DMS53 treated with DMSO at 0.1 percent for 48 hours (cell line): ENCODE measurements around the gene ARHGEF25.
"Not testable (repeated sequence)": the region's sequence is repeated elsewhere in the genome, so short reads cannot be mapped to it uniquely, and the experiment has no call there.

Experiments
- DNase-seq: peaks from one replicate; lab custom pipeline; 2025; ENCODE audit not compliant: unreplicated experiment; lab: John Stamatoyannopoulos, UW

The ARHGEF25 gene

DNA sequence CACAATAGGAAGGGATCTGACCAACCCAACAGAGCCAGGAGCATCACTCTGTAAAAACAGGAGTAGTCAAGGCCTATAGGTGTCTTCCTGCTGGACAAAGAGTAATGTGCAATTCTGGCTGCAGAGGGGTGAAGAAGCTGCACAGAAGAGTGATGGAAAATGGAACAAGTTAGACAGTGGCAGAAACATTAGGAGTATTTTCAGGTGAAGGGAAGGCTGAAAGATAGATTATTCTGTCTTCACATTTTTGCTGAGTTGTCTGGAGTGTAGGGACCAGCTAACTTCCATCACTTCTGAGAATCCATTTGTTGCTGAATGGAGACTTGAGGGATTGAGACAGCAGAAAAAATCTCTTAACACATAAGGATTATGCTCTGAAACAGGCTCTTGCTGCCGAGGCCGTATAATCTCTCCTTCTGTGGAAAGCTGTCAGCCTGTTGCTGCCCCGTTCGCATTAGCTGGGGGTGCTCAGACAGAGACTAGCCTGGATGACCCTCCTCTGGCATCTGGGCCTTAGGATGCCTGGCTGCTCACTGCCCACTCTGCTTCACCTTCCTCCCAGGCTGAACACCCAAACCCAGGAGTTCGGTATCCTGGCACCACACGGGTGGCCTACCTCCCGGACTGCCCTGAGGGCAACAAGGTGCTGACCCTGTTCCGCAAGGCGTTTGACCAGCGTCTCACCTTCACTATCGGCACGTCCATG is 3.1 kb upstream of the ARHGEF25 start:
- no peak for DNase-seq

DNA sequence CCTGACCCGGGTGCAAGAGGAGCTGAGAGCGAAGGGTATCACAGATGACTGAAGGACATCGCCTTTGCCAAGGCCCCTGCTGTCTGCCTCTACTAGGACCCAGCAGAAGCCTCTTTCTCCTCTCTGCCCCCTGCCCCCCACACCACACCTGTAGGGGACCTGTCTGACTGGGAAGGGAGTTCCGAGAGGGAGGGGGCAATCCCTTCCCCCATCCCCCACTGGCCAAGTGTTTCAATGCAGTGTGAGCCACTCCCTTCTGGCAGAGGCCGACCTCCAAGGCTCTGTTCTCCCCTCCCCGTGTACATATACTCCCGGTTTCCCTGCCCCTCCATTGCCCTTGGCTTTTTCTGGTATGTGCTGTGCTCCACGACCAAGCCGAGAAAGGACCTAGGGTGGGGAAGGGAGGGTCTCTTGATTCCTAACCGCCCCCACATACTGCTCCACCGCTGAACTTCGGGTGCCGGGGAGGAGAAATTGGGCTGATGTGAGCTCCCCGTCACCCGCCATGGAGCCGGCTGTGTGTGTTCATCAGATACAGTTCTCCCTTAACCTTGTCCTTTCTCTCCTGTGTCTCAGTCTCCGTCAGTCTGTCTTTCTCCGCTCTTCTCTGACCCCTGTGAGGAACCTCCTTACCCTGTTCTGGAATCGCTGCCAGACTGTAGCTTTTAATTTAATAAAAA is 2.0 kb upstream of the ARHGEF25 start:
- DNase-seq: no peak

DNA sequence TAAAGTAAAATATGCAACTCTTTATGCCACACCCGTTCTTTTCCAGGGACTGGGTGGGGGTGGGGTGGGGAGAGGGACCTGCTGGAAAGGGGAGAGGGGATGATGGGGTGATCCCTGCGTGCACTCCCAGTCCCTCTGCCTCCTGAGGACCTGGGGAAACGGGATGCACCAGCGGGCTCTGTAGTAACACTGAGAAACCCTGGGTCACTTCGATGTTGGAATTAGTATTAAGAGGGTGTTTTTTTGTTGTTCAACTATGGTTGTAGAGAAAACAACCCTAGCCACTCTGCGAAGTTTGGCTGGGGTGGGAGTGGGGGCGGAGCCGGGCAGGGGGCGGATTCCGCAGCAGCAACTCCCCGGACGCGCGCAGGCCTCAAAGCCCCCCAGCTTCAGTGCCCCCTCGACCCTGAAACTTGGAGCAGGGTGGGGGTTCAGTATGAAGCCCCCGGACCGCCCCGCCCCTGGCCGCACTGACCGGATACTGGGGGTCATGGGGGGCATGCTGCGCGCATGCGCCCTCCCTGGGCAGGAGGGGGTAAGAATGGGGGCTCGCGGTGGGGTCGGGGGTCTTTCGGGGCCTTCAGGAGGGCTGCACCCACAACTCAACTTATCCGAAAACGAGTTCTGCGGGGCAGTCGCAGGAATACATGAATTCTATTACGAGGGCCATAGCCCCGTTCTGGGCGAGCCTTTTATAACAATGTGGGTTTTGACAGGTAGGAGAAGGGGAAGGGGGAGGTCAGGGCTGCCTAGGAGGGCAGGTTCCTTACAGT is 1.3 kb upstream of the ARHGEF25 start:
- no peak for DNase-seq

DNA sequence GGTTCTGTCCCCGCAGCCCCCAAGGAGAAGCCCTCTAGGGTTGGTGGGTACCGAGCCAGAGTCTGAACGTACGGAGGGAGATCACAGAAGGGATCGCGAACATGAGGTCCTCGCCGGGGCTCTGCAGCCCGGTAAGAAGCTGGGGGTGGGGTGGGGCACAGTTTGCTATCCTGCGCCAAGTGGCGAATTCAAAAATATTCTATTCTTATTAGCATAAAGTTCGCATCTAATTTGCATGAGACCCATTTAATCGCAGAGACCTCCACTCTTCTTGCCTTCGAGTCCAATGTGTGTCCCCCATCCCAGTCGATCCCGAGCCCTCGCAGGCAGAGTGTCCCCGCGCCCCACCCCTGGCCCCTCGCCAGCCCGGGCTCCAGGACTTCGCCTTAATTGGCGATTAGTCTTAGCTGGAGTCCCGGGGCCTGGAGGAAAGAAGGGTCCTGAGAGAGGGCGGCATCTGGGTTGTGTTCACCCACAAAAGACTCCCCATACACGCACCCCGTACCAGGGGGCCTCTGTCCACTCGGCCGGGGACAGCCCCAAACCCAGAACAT is 604 bp upstream of the ARHGEF25 start:
- no peak for DNase-seq

DNA sequence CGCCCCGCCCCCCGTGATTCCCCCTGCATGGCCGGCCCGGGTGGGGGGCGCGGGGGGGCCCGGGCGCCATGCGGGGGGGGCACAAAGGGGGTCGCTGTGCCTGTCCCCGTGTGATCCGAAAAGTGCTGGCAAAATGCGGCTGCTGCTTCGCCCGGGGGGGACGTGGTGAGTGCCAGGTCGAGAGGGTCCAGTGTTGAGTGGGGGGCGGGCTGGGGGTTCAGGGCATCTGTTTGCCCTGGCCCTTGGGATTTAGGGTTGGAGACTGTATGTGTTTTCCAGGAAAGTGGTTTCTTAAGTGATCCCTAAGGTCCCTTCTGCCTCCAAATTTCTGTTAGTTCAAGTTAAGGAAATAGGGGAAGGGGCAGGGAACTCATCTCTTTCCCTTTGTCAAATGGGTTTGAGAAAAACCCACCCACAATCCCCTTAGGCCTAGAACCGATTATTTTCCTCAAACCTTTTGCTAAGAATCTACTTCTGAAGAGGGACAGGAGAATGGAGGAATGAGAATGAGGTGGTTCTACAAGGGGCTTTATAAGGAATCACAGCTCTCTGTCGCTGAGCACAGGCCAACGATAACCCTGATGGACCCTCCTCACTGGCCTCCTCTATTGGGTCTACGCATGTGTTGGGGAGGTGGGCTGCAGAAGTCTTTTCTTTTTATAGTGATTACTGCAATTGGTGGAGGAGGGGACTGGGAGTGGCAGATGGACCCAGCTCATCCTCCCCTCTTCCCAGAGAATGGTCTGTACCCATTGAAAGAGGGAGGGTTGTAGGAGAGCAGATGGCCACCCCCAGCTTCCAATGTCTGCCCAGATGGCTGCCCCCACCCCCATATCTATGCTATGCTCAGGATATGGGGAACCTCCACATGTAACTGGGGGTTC is 834 bp downstream of the ARHGEF25 start:
- DNase-seq: no peak

DNA sequence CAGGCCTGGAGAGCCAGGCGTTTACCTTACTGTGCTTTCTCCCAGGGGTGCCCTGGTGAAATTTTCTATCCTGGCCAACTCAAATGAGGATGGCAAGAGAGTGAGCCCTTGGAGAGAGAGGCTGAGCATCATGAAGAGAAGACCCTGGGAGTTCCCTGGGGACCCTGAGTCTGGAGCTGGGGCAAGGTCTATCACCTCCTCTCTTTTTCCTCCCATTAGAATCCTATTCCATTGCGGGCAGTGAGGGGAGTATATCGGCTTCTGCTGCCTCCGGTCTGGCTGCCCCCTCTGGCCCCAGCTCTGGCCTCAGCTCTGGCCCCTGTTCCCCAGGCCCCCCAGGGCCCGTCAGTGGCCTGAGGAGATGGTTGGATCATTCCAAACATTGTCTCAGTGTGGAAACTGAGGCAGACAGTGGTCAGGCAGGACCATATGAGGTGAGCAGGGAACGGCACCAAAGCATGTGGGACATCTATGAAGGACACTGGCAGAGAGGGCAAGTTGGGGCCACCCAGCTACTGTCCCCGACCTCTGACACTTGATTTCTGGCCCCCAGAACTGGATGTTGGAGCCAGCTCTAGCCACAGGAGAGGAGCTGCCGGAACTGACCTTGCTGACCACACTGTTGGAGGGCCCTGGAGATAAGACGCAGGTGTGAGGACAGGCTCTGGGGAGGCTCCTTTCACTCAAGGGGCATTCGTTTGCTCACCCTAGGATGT is 1.6 kb downstream of the ARHGEF25 start:
- no peak for DNase-seq

DNA sequence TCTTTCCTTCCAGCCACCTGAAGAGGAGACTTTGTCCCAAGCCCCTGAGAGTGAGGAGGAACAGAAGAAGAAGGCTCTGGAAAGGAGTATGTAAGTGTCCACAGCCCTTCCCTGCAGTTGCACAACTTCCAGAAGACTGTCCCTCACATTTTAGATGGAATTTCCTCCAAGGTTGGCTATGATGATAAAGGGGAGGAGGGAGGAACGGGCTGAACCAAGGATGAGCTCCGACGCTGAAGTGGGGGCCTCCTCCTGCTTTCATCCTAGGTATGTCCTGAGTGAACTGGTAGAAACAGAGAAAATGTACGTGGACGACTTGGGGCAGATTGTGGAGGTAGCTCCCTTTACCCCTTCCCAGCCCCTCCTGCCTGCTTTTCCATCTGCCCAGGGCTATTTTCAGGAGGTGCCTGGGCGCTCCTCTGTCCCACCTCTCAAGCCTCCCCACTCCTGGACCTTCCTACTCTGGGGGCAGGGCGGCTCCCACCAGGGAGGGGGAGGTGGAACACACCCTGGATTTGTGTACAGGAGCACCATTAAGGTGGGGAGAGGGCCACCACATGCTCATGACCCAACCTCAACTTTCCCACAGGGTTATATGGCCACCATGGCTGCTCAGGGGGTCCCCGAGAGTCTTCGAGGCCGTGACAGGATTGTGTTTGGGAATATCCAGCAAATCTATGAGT is 2.3 kb downstream of the ARHGEF25 start:
- no peak for DNase-seq

DNA sequence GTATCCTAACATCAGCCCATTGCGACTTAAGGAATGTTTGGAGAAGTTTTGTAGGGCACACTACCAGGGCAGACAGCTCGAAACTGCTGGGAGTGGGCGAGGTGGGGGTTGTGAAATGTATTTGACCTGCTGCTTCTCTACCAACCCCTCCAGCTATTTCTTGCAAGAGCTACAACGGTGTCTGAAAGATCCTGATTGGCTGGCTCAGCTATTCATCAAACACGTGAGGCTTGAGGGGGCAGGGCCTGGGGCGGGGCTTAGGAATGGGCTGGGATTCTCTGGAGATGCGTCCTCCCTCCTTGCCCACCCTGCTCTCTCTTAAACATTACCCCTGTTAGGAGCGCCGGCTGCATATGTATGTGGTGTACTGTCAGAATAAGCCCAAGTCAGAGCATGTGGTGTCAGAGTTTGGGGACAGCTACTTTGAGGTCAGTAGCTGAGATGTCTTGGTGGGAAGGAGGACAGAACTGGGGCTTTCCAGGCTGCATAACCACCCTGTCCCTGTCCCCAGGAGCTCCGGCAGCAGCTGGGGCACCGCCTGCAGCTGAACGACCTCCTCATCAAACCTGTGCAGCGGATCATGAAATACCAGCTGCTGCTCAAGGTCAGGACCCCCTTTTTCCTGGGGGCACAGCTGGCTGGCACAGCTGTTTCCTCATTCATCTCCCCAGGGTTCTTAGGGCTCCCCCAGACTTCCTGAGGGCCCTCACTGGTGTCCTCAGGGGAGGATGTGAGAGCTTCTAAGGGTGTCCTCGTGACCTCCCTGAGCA is 3.1 kb downstream of the ARHGEF25 start:
- DNase-seq: no peak

DNA sequence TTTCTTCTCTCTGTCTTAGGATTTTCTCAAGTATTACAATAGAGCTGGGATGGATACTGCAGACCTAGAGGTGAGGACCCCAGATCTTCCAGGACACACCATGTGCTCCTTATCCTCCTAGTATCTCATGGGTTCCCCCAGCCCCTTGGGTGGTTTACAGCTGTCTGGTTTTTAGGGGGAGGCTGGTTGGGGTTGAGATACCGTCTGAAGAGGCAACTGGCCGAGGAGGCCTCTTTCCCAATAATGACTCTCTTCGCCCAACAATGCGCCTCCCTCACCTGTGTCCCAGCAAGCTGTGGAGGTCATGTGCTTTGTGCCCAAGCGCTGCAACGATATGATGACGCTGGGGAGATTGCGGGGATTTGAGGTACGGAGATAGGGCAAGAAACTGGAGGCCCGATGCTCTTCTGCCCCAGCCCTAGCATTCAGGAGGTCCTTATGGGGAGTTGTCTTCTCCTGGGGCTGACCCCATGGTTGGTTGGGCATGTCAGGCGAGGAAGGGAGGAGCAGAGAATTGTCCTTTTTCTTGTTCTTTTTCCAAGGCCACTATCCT is 3.8 kb downstream of the ARHGEF25 start:
- no peak for DNase-seq

DNA sequence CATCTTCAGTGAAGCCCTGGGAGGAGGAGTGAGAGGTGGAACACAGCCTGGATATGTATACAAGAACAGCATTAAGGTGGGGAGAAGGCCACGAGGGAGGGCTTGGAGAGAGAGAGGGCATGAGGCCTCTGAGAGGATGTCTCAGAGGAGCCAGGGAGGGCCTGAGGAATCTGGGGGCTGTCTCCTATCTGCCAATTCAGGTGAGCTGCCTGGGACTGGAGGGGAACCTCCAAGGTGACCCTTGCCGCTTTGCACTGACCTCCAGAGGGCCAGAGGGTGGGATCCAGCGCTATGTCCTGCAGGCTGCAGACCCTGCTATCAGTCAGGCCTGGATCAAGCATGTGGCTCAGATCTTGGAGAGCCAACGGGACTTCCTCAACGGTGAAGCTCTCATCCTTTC is 4.4 kb downstream of the ARHGEF25 start:
- no peak for DNase-seq

DNA sequence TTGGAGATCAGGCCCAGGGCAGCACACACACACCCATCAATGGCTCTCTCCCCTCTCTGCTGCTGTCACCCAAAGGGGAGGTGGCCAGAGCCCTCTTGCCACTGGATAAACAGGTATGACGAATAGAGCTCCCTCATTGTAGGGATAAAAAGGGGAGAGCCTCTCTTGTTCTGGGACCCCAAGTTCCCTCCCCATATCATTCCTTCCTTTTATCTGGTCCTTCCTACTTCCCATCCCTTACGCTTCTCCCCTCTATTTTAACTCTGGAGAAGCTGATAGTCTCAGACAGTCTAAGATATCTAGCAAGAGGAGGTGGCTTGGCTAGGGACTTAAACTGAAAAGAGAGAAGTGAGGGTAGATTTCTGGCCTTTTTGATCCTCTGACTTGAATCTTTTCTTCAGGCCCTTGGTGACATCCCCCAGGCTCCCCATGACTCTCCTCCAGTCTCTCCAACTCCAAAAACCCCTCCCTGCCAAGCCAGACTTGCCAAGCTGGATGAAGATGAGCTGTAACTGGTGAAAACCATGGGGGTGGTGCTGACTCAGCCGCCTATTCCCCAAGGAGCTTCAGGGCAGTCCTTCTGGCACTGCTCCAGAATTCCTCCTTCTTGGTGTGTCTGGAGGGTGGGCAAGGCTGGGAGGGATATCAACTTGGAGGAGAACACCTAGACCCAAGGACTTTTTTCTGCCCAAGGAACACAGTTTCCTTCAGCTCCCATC is 5.3 kb downstream of the ARHGEF25 start:
- DNase-seq: no peak

DNA sequence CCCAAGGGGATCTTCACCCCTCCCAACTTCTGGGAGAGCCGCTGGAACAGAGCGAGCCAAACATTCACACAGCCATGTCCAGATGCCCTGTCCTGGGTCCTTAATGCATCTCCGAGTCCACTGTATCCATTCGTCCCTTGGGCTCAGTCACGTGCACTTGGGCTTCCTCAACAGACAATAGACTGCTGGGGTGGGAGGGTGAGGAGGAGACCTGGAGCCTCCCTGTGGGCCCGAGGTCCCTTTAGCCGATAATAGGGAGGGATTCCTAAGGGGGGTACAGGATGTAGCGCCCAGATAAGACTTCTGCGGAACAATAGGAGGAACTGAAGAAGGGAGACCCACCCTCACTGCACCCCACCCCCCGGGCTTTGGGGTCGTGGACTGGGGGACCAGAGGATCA is 6.7 kb downstream of the ARHGEF25 start:
- DNase-seq: no peak

DNA sequence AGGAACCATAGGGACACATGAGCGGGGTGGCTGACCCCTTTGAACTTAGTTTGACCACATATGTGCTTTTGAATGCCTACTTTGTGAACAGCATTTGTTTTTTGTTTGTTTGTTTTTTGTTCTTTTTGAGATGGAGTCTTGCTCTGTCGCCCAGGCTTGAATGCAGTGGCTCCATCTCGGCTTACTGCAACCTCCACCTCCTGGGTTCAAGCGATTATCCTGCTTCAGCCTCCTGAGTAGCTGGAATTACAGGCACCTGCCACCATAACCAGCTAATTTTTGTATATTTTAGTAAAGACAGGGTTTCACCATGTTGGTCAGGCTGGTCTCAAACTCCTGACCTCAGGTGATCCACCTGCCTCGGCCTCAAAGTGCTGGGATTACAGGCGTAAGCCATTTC is 7.2 kb downstream of the ARHGEF25 start:
- not testable (repeated sequence) for DNase-seq

DNA sequence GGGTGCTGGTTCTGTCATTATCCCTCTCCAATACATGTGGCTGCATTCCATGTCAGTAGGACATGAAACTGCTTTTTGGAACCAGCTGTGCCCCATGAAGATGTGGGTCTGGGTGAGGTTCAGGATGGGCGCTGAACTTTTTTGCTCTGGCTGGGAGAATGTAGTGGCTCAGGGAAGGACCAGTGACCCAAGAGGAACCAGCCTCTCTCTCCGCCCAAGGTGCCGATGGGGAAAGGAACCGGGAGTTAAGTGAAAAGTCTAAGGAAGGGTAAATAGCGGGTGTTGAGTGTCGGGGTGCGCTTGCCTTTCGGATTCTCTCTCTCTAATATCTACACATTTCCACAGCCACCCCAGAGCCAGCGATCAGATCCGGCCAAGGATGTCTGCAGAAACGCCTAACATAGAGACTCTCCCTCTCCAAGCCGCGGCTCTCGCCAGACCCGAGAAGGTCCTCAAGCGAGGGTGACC is 7.8 kb downstream of the ARHGEF25 start:
- DNase-seq: no peak

DNA sequence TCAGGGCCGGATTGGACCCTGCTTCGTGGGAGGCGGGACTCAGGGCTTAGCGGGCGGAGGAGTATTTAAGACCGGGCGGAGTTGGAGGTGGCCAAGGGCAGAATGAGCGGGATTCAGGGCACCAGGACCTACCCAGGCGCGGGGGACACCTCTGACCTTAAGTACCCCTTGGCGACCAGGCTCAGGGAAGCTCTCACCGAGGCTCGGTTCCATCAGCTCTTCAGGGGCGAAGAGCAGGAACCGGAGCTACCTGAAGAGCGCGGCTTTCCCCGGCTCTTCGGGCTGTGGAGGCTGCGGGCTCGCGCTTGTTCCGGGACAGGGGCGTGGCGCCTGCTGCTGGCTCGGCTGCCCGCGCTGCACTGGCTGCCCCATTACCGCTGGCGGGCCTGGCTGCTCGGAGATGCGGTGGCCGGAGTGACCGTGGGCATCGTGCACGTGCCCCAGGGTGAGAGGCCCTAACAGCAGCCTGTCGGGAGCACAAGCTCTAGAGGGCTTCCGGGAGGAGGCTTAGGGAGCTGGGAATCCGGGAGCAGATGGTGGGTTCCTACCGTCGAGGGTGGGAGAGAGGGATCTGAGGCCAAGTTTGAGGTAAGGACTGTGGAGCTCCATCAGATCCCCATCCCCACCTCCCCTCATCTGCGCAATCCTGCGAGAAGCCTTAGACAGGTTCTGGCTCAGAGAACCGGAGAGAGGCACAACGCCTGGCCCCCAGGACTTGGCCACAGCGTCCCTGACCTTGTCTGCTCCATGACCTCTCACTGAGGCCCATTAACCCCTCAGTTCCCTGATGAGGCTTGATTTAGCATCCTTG is 8.4 kb downstream of the ARHGEF25 start:
- DNase-seq: no peak

DNA sequence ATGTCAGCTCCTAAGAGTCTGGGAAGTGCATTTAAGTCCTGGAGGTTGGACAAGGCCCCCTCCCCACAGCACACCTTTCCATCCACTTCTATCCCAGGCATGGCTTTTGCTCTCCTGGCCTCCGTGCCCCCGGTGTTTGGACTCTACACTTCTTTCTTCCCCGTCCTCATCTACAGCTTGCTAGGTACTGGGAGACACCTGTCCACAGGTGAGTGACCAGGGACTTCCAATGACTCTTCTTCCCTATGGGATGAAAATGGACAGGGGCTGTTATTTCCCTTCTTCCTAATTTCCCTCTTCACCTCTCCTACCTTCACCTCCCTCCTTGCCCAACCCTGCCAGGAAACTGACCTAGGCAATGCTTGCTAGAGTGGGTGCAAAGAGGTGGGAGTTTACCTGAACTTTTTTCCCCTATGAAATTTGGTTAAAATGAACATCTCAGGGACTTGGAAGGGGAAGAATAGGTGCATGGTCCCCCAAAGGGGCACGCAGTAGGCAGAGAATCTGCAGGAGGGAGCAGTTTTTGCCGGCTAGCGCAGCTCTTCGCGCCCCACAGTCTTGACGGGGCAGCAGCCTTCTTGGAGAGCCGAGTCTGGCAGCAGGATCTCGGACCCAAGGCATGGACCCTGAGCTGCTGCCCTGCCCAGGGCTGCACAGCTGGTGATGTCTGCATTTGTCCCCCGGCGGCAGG is 9.2 kb downstream of the ARHGEF25 start:
- DNase-seq: no peak
